GM23338 (cell line): Measurements from ENCODE around the gene SRMS.

ENCODE experiments used
- CREB1 ChIP-seq: fragments of 250-450 bp; sonication (Bioruptor Pico); IDR thresholded peaks from 2 replicates; pipeline ENCODE4 v1.5.0; 2020; ENCODE audit warnings: low read depth, mild to moderate bottlenecking, moderate library complexity
- EZH2 ChIP-seq: fragments of 200-600 bp; sonication (generic); IDR thresholded peaks from one replicate; pipeline ENCODE4 v1.8.0; 2017; ENCODE audit warnings: antibody characterized with exemption, mild to moderate bottlenecking, low read depth; ENCODE audit not compliant: unreplicated experiment
- EZH2phosphoT487 ChIP-seq: fragments of 200-600 bp; sonication (generic); IDR thresholded peaks from one replicate; pipeline ENCODE4 v1.8.1; 2018; ENCODE audit warnings: antibody characterized with exemption; ENCODE audit not compliant: unreplicated experiment
- JUNB ChIP-seq: IDR thresholded peaks from one replicate; pipeline ENCODE4 v1.6.1; 2016; ENCODE audit warnings: antibody characterized with exemption; ENCODE audit not compliant: unreplicated experiment
- NANOG ChIP-seq: IDR thresholded peaks from 2 replicates; pipeline ENCODE4 v1.6.1; 2016; ENCODE audit warnings: antibody characterized with exemption, borderline replicate concordance
- POLR2AphosphoS5 ChIP-seq: IDR thresholded peaks from 2 replicates; pipeline ENCODE4 v1.6.1; 2016; ENCODE audit warnings: antibody characterized with exemption, low read depth
- STAT1 ChIP-seq: IDR thresholded peaks from one replicate; pipeline ENCODE4 v1.6.1; 2016; ENCODE audit warnings: antibody characterized with exemption; ENCODE audit not compliant: unreplicated experiment
- ZNF114 ChIP-seq: fragments of 250-450 bp; sonication (Bioruptor Pico); IDR thresholded peaks from 2 replicates; pipeline ENCODE4 v1.5.0; 2020; ENCODE audit warnings: mild to moderate bottlenecking, moderate library complexity
- TF ChIP-seq, protein P1 (sequence below), 2 experiments: fragments of 200-600 bp in 1 of 2; sonication (generic) in 1 of 2; conservative IDR thresholded peaks; 2 replicates each; pipeline versions ENCODE4 v1.5.1 to v1.6.1; 2016 to 2017; ENCODE audit warnings: antibody characterized with exemption in 2 of 2, low read depth in 2 of 2, mild to moderate bottlenecking in 2 of 2, moderate library complexity in 1 of 2
- TF ChIP-seq, protein P2 (sequence below): IDR thresholded peaks from one replicate; pipeline ENCODE4 v1.6.1; 2018; ENCODE audit warnings: antibody characterized with exemption; ENCODE audit not compliant: unreplicated experiment
- TF ChIP-seq, protein P3 (sequence below): IDR thresholded peaks from 2 replicates; pipeline ENCODE4 v1.6.1; 2016; ENCODE audit warnings: antibody characterized with exemption

DNA sequence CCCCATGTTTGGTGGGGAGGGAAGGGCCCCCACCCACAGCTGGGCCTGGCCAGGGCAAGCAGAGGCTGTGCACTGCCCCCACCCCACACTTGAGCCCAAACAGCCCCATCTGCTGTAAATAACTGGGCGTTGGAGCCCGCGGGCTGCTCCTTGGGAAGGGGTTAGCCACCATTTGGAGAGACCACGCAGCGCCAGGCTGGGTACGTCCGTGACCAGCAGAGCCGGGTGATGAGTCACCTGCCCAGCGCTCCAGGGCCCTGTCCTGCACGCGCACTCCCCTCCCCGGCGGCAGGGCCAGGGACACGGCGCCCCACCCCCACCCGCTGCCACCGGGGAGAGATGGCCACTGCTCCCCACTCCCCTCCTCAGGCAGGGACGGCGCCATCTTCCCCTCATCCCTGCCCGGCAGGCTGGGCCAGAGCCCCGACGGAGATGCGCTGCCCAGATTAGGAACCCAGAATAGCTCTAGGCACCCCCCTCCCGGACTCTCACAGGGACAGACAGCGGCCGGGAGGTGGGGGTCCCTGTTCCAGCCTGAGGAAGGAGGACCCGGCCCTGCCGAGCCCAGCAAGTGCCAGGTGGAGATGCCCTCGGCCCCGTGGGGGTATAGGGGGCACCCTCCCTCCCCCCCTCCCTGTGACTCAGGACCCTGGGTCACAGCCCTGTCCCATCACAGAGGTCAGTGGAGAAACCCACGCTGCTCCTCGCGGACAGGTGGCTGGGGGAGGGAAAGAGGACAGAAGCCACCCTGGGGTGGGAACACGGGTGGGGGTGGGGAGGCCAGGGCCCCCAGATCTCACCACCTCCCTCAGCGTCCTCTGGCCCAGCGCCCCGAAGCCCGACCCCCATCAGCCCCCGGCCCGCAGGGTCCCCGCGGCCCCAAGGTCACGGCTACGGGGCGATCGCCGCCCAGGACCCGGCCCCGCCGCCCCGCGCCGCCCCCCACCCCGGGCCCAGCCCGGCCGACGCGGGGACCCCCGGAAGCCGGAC is 49.3 kb downstream of the SRMS start:
- TF ChIP-seq, protein P1, sequence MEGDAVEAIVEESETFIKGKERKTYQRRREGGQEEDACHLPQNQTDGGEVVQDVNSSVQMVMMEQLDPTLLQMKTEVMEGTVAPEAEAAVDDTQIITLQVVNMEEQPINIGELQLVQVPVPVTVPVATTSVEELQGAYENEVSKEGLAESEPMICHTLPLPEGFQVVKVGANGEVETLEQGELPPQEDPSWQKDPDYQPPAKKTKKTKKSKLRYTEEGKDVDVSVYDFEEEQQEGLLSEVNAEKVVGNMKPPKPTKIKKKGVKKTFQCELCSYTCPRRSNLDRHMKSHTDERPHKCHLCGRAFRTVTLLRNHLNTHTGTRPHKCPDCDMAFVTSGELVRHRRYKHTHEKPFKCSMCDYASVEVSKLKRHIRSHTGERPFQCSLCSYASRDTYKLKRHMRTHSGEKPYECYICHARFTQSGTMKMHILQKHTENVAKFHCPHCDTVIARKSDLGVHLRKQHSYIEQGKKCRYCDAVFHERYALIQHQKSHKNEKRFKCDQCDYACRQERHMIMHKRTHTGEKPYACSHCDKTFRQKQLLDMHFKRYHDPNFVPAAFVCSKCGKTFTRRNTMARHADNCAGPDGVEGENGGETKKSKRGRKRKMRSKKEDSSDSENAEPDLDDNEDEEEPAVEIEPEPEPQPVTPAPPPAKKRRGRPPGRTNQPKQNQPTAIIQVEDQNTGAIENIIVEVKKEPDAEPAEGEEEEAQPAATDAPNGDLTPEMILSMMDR (conservative IDR thresholded peaks at IDR 0.05; ENCODE audit: low read depth in 2 of 2) = no peak
- TF ChIP-seq POLR2AphosphoS5 (no peak), NANOG (no peak), EZH2 (no peak), EZH2phosphoT487 (no peak), STAT1 (no peak), CREB1 (CRISPR knock-in tag) (no peak), JUNB (no peak), ZNF114 (no peak)
- TF ChIP-seq, protein P2, sequence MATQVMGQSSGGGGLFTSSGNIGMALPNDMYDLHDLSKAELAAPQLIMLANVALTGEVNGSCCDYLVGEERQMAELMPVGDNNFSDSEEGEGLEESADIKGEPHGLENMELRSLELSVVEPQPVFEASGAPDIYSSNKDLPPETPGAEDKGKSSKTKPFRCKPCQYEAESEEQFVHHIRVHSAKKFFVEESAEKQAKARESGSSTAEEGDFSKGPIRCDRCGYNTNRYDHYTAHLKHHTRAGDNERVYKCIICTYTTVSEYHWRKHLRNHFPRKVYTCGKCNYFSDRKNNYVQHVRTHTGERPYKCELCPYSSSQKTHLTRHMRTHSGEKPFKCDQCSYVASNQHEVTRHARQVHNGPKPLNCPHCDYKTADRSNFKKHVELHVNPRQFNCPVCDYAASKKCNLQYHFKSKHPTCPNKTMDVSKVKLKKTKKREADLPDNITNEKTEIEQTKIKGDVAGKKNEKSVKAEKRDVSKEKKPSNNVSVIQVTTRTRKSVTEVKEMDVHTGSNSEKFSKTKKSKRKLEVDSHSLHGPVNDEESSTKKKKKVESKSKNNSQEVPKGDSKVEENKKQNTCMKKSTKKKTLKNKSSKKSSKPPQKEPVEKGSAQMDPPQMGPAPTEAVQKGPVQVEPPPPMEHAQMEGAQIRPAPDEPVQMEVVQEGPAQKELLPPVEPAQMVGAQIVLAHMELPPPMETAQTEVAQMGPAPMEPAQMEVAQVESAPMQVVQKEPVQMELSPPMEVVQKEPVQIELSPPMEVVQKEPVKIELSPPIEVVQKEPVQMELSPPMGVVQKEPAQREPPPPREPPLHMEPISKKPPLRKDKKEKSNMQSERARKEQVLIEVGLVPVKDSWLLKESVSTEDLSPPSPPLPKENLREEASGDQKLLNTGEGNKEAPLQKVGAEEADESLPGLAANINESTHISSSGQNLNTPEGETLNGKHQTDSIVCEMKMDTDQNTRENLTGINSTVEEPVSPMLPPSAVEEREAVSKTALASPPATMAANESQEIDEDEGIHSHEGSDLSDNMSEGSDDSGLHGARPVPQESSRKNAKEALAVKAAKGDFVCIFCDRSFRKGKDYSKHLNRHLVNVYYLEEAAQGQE = no peak
- TF ChIP-seq, protein P3, sequence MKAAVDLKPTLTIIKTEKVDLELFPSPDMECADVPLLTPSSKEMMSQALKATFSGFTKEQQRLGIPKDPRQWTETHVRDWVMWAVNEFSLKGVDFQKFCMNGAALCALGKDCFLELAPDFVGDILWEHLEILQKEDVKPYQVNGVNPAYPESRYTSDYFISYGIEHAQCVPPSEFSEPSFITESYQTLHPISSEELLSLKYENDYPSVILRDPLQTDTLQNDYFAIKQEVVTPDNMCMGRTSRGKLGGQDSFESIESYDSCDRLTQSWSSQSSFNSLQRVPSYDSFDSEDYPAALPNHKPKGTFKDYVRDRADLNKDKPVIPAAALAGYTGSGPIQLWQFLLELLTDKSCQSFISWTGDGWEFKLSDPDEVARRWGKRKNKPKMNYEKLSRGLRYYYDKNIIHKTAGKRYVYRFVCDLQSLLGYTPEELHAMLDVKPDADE = no peak
